Measurements from ENCODE around the gene KLHDC8A.
"Not testable (repeated sequence)": the region's sequence is repeated elsewhere in the genome, so short reads cannot be mapped to it uniquely, and the experiment has no call there.

KLHDC8A gene

GRCh38 chr1:205356440-205357139 lies at the start of gene KLHDC8A:
TSS of gene KLHDC8A (minus strand) at chr1:205356922. CDS start at chr1:205343604, 13,318 bp downstream.
- DNase-seq: no peak

GRCh38 chr1:205406252-205406651 lies 49.5 kb upstream of the KLHDC8A start:
- not testable (repeated sequence) for DNase-seq

- DNase-seq: not testable (repeated sequence)
These were observed 47.8 kb upstream of the KLHDC8A start for GRCh38 chr1:205404484-205404883.

- no peak for DNase-seq
These were observed 41.9 kb upstream of the KLHDC8A start for GRCh38 chr1:205398586-205398985.

- peak; percentile 25 for DNase-seq
These were observed 40.4 kb upstream of the KLHDC8A start for GRCh38 chr1:205396967-205397616.

- DNase-seq: no peak
These were observed 38.9 kb upstream of the KLHDC8A start for GRCh38 chr1:205395616-205396015.

- DNase-seq: no peak
These were observed 35.9 kb upstream of the KLHDC8A start for GRCh38 chr1:205392650-205393049.

- DNase-seq: no peak
These were observed 34.7 kb upstream of the KLHDC8A start for GRCh38 chr1:205391386-205391785.

GRCh38 chr1:205387845-205388244 lies 31.1 kb upstream of the KLHDC8A start:
- DNase-seq: no peak

- DNase-seq: not testable (repeated sequence)
These were observed 26.3 kb upstream of the KLHDC8A start for GRCh38 chr1:205382990-205383389.

- no peak for DNase-seq
These were observed 25.8 kb upstream of the KLHDC8A start for GRCh38 chr1:205382561-205382960.

- DNase-seq: no peak
These were observed 24.6 kb upstream of the KLHDC8A start for GRCh38 chr1:205381305-205381704.

GRCh38 chr1:205380882-205381281 lies 24.2 kb upstream of the KLHDC8A start:
- no peak for DNase-seq

- no peak for DNase-seq
These were observed 22.3 kb upstream of the KLHDC8A start for GRCh38 chr1:205379056-205379455.

GRCh38 chr1:205377355-205377754 lies 20.6 kb upstream of the KLHDC8A start:
- DNase-seq: no peak

GRCh38 chr1:205376739-205377138 lies 20.0 kb upstream of the KLHDC8A start:
- DNase-seq: no peak

- no peak for DNase-seq
These were observed 19.3 kb upstream of the KLHDC8A start for GRCh38 chr1:205375835-205376545.

GRCh38 chr1:205374210-205375078 lies 17.7 kb upstream of the KLHDC8A start:
- DNase-seq: no peak

GRCh38 chr1:205373798-205374175 lies 17.1 kb upstream of the KLHDC8A start:
- no peak for DNase-seq

GRCh38 chr1:205373022-205373797 lies 16.5 kb upstream of the KLHDC8A start:
- DNase-seq: no peak

GRCh38 chr1:205371871-205372660 lies 15.3 kb upstream of the KLHDC8A start:
- DNase-seq: no peak
